Breast epithelium (tissue), 3 donors: ENCODE data around the gene PREPL.

Source experiments
- CTCF ChIP-seq, 3 donors: fragments of 450-650 bp; IDR thresholded peaks; one replicate each; pipeline ENCODE4 v1.5.1; 2016 to 2017; ENCODE audit warnings: antibody characterized with exemption in 3 of 3, mild to moderate bottlenecking in 3 of 3, moderate library complexity in 3 of 3
- POLR2A ChIP-seq: fragments of 450-650 bp; IDR thresholded peaks from one replicate; pipeline ENCODE4 v1.6.1; 2016; ENCODE audit warnings: antibody characterized with exemption, mild to moderate bottlenecking, moderate library complexity
- POLR2AphosphoS5 ChIP-seq, 3 donors: sonication (generic); formaldehyde crosslinking; IDR thresholded peaks; one replicate each; pipeline ENCODE4 v1.6.1; 2017; ENCODE audit warnings: antibody characterized with exemption in 3 of 3

DNA sequence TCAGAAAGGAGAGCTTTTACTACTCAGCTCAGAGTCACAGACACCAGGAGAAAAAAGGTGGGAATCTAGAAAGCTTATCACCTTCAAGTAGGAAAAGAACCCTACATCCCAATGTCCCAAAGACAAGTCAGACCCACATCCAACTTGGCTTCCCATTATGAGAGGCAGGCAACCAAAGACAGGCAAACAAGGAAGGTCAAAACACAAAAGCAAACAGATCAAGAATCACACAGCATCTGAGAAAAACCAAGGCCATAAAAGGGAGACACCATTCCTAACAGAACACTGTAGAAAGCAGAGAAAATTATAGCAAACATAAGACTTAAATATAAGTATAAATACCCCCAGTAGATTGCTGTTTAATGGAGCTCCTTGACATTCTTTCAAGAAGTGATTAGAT is 45.3 kb downstream of the PREPL start:
- TF ChIP-seq CTCF (IDR thresholded peaks at IDR 0.05) (no peak), POLR2A (no peak), POLR2AphosphoS5 (IDR thresholded peaks at IDR 0.05) (no peak)
